ENCODE data around the gene ASCC3.

GRCh38 chr6:100846276-100846675 lies 34.9 kb downstream of the ASCC3 start:
- TF ChIP-seq POLR2A (IDR thresholded peaks at IDR 0.05; ENCODE audit: low read length): no peak
- TF ChIP-seq GATA1 (IDR thresholded peaks at IDR 0.05; ENCODE audit: low read depth, low read length): no peak

Data from erythroblast (primary cell).